HEK293 (cell line): Measurements from ENCODE around the gene SLC22A17.

ENCODE experiments used
- ATF2 ChIP-seq: fragments of 450-650 bp; formaldehyde crosslinking; IDR thresholded peaks from 2 replicates; pipeline ENCODE4 v1.5.1; 2016; ENCODE audit warnings: missing biosample characterization, missing genetic modification characterization, low read depth
- BCL11A ChIP-seq: fragments of 450-650 bp; formaldehyde crosslinking; IDR thresholded peaks from 2 replicates; pipeline ENCODE4 v1.5.1; 2016; ENCODE audit warnings: low read depth, missing biosample characterization, missing genetic modification characterization
- IKZF3 ChIP-seq: fragments of 450-650 bp; IDR thresholded peaks from 2 replicates; pipeline ENCODE4 v1.5.0; 2018; ENCODE audit warnings: missing biosample characterization, mild to moderate bottlenecking, missing genetic modification characterization, moderate library complexity
- KLF10 ChIP-seq: fragments of 450-650 bp; IDR thresholded peaks from 2 replicates; pipeline ENCODE4 v1.5.1; 2018; ENCODE audit warnings: missing biosample characterization, mild to moderate bottlenecking, missing genetic modification characterization
- KLF17 ChIP-seq: fragments of 450-650 bp; formaldehyde crosslinking; IDR thresholded peaks from 2 replicates; pipeline ENCODE4 v1.5.1; 2016; ENCODE audit warnings: missing biosample characterization, missing genetic modification characterization
- PRDM1 ChIP-seq: fragments of 450-650 bp; formaldehyde crosslinking; IDR thresholded peaks from 2 replicates; pipeline ENCODE4; 2016; ENCODE audit warnings: missing biosample characterization, missing genetic modification characterization
- REPIN1 ChIP-seq: fragments of 450-650 bp; formaldehyde crosslinking; IDR thresholded peaks from 2 replicates; pipeline ENCODE4 v1.5.1; 2017; ENCODE audit warnings: missing biosample characterization, missing genetic modification characterization, low read depth
- SCRT1 ChIP-seq: fragments of 450-650 bp; formaldehyde crosslinking; IDR thresholded peaks from 2 replicates; pipeline ENCODE4 v1.5.1; 2016; ENCODE audit warnings: missing biosample characterization, missing genetic modification characterization, borderline replicate concordance
- YY1 ChIP-seq: fragments of 450-650 bp; formaldehyde crosslinking; IDR thresholded peaks from 2 replicates; pipeline ENCODE4 v1.5.1; 2018; ENCODE audit warnings: missing biosample characterization, missing genetic modification characterization
- ZBTB10 ChIP-seq: fragments of 450-650 bp; formaldehyde crosslinking; IDR thresholded peaks from 2 replicates; pipeline ENCODE4 v1.5.1; 2016; ENCODE audit warnings: missing biosample characterization, missing genetic modification characterization
- ZBTB8A ChIP-seq: fragments of 450-650 bp; formaldehyde crosslinking; IDR thresholded peaks from 2 replicates; pipeline ENCODE4 v1.5.1; 2016; ENCODE audit warnings: missing biosample characterization, missing genetic modification characterization
- ZEB2 ChIP-seq: fragments of 450-650 bp; formaldehyde crosslinking; IDR thresholded peaks from 2 replicates; pipeline ENCODE4 v1.5.1; 2016; ENCODE audit warnings: missing biosample characterization, missing genetic modification characterization
- ZNF138 ChIP-seq: fragments of 450-650 bp; formaldehyde crosslinking; IDR thresholded peaks from 2 replicates; pipeline ENCODE4 v1.5.1; 2016; ENCODE audit warnings: missing biosample characterization, missing genetic modification characterization, borderline replicate concordance
- ZNF140 ChIP-seq: fragments of 450-650 bp; formaldehyde crosslinking; IDR thresholded peaks from 2 replicates; pipeline ENCODE4 v1.5.1; 2016; ENCODE audit warnings: missing biosample characterization, missing genetic modification characterization
- ZNF202 ChIP-seq: fragments of 450-650 bp; formaldehyde crosslinking; IDR thresholded peaks from 2 replicates; pipeline ENCODE4 v1.5.1; 2016; ENCODE audit warnings: missing biosample characterization, missing genetic modification characterization, borderline replicate concordance
- ZNF280C ChIP-seq: fragments of 450-650 bp; formaldehyde crosslinking; IDR thresholded peaks from 2 replicates; pipeline ENCODE4 v1.5.1; 2016; ENCODE audit warnings: missing biosample characterization, missing genetic modification characterization
- ZNF37A ChIP-seq: fragments of 450-650 bp; IDR thresholded peaks from 2 replicates; pipeline ENCODE4 v1.5.1; 2018; ENCODE audit warnings: missing biosample characterization, missing genetic modification characterization
- ZNF548 ChIP-seq: fragments of 450-650 bp; formaldehyde crosslinking; IDR thresholded peaks from 2 replicates; pipeline ENCODE4 v1.5.1; 2016; ENCODE audit warnings: missing biosample characterization, missing genetic modification characterization
- ZNF585B ChIP-seq: fragments of 450-650 bp; formaldehyde crosslinking; IDR thresholded peaks from 2 replicates; pipeline ENCODE4 v1.5.1; 2016; ENCODE audit warnings: missing biosample characterization, missing genetic modification characterization
- ZNF639 ChIP-seq: fragments of 450-650 bp; formaldehyde crosslinking; IDR thresholded peaks from 2 replicates; pipeline ENCODE4 v1.5.1; 2016; ENCODE audit warnings: missing biosample characterization, missing genetic modification characterization
- TF ChIP-seq, protein P1 (sequence below): fragments of 450-650 bp; formaldehyde crosslinking; IDR thresholded peaks from 2 replicates; pipeline ENCODE4 v1.5.1; 2016; ENCODE audit warnings: missing biosample characterization, missing genetic modification characterization, low read depth
- TF ChIP-seq, protein P2 (sequence below): fragments of 450-650 bp; formaldehyde crosslinking; IDR thresholded peaks from 2 replicates; pipeline ENCODE4 v1.5.1; 2016; ENCODE audit warnings: missing biosample characterization, missing genetic modification characterization
- TF ChIP-seq, protein P3 (sequence below): fragments of 450-650 bp; formaldehyde crosslinking; IDR thresholded peaks from 2 replicates; pipeline ENCODE4; 2016; ENCODE audit warnings: missing biosample characterization, missing genetic modification characterization

The SLC22A17 gene

DNA sequence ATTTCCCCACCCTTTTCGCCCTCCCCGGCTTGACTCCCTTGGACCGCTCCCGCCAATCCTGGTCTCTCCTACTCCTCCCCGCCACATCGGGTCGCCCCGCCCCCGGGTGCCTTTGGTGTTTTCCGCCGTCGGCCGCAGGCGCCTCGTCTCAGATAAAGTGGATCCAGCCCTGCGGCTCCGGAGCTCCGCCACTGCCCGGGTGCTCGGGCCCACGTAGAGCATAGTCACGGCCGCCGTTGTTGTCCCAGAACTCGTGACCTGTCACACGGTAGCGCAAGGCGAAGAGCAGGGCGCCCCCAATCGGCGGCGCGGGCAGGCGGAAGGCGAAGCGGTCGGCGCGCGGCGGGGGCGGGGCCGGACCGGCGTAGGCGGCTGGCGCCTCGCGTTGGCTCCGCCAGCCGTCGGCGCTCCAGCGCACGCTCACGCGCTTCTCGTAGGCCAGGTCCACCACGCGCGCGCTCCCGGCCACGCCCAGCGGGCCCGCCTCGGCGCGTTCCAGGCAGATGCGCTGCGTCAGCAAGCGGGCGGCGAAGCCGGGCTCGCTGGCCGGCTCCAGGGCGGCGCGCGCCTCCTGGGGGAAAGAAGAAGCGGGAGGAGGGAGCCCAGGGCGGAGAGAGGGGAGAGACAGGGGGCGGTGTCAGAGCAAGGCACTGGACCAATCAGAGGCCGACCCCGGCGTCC is 51.3 kb downstream of the SLC22A17 start (continued):
- TF ChIP-seq, protein P1, sequence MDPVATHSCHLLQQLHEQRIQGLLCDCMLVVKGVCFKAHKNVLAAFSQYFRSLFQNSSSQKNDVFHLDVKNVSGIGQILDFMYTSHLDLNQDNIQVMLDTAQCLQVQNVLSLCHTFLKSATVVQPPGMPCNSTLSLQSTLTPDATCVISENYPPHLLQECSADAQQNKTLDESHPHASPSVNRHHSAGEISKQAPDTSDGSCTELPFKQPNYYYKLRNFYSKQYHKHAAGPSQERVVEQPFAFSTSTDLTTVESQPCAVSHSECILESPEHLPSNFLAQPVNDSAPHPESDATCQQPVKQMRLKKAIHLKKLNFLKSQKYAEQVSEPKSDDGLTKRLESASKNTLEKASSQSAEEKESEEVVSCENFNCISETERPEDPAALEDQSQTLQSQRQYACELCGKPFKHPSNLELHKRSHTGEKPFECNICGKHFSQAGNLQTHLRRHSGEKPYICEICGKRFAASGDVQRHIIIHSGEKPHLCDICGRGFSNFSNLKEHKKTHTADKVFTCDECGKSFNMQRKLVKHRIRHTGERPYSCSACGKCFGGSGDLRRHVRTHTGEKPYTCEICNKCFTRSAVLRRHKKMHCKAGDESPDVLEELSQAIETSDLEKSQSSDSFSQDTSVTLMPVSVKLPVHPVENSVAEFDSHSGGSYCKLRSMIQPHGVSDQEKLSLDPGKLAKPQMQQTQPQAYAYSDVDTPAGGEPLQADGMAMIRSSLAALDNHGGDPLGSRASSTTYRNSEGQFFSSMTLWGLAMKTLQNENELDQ (tag by site-specific recombination): no peak
- TF ChIP-seq, protein P2, sequence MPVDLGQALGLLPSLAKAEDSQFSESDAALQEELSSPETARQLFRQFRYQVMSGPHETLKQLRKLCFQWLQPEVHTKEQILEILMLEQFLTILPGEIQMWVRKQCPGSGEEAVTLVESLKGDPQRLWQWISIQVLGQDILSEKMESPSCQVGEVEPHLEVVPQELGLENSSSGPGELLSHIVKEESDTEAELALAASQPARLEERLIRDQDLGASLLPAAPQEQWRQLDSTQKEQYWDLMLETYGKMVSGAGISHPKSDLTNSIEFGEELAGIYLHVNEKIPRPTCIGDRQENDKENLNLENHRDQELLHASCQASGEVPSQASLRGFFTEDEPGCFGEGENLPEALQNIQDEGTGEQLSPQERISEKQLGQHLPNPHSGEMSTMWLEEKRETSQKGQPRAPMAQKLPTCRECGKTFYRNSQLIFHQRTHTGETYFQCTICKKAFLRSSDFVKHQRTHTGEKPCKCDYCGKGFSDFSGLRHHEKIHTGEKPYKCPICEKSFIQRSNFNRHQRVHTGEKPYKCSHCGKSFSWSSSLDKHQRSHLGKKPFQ (tag by site-specific recombination): no peak
- TF ChIP-seq SCRT1 (tag by site-specific recombination) (no peak), ATF2 (tag by site-specific recombination) (no peak), ZBTB8A (peak; percentile 100; the same call in 1 of the 2 replicates), ZNF138 (tag by site-specific recombination) (no peak), ZBTB10 (tag by site-specific recombination) (no peak), ZNF140 (tag by site-specific recombination) (no peak), ZNF37A (tag by site-specific recombination) (no peak), ZNF585B (tag by site-specific recombination) (no peak), PRDM1 (tag by site-specific recombination) (no peak), KLF17 (tag by site-specific recombination) (peak; percentile 59), REPIN1 (tag by site-specific recombination) (no peak), BCL11A (no peak), KLF10 (tag by site-specific recombination) (peak; percentile 74; the same call in 1 of the 2 replicates), ZNF548 (tag by site-specific recombination) (no peak), ZNF202 (tag by site-specific recombination) (no peak), ZNF639 (tag by site-specific recombination) (no peak), IKZF3 (peak; percentile 81), ZEB2 (peak; percentile 59), YY1 (tag by site-specific recombination) (peak; percentile 39; the same call in 1 of the 2 replicates), ZNF280C (no peak)
- TF ChIP-seq, protein P3, sequence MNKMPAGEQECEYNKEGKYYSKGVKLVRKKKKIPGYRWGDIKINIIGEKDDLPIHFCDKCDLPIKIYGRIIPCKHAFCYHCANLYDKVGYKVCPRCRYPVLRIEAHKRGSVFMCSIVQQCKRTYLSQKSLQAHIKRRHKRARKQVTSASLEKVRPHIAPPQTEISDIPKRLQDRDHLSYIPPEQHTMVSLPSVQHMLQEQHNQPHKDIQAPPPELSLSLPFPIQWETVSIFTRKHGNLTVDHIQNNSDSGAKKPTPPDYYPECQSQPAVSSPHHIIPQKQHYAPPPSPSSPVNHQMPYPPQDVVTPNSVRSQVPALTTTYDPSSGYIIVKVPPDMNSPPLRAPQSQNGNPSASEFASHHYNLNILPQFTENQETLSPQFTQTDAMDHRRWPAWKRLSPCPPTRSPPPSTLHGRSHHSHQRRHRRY: no peak
